Measurements from ENCODE around the gene GRAP2. TPM values are rescaled to one million over a fixed set of nuclear protein-coding genes. Genes with fewer than 3 reads are reported as not detected.

Gene GRAP2
- total and polyA plus RNA-seq, 8 donors, result 0.45 to 29.1 (median 3.0) TPM; not detected in 2

- intact Hi-C loops (cut with DNase I; ENCODE audit: low total_unique reads), result no loop called here
- Histone ChIP-seq H3K36me3 (no peaks in the 10 kb centered on the region), H3K27me3 (peaks cover 0 to 8% (median 0%) of the 10 kb centered on the region in 3 donors), H3K4me1 (peaks cover 0 to 30% (median 5%) of the 10 kb centered on the region in 4 donors), H3K9me3 (no peaks in the 10 kb centered on the region), H3K27ac (peak overlapping the region in 3 of 5 donors; percentile 6 to 52 (median 46)), H3K4me3 (no peak overlapping the region)
- peak in 1 of 2 donors; percentile 26 for DNase-seq
- TF ChIP-seq POLR2AphosphoS5 (IDR thresholded peaks at IDR 0.05), result no peak
- 58 to 72% (median 65%) methylated on average over 5 of the region's 5 CpGs for WGBS, 5 donors
These were observed 16.3 kb downstream of the GRAP2 start for GRCh38 chr22:39917197-39917643.

- WGBS, 5 donors, result 36 to 53% (median 48%) methylated on average over 12 of the region's 12 CpGs
- TF ChIP-seq EP300 (IDR thresholded peaks at IDR 0.05), result no peak
- TF ChIP-seq POLR2A (IDR thresholded peaks at IDR 0.05), result no peak
- no peak for TF ChIP-seq POLR2AphosphoS5 (IDR thresholded peaks at IDR 0.05)
- TF ChIP-seq CTCF (IDR thresholded peaks at IDR 0.05), result no peak
- peak overlapping the region in 3 of 5 donors; percentile 6 to 52 (median 46) for H3K27ac ChIP-seq
- peaks cover 0 to 30% (median 5%) of the 10 kb centered on the region in 4 donors for H3K4me1 ChIP-seq
- no peaks in the 10 kb centered on the region for H3K9me3 ChIP-seq
- H3K27me3 ChIP-seq, result peaks cover 0 to 8% (median 0%) of the 10 kb centered on the region in 3 donors
- intact Hi-C loops (cut with DNase I; ENCODE audit: low total_unique reads), result no loop called here
- DNase-seq, result no peak
- no peaks in the 10 kb centered on the region for H3K36me3 ChIP-seq
- no peak overlapping the region for H3K4me3 ChIP-seq
These were observed 17.1 kb downstream of the GRAP2 start for GRCh38 chr22:39917776-39918495.

- peaks cover 0 to 30% (median 8%) of the 10 kb centered on the region in 4 donors for H3K4me1 ChIP-seq
- intact Hi-C loops (cut with DNase I; ENCODE audit: low total_unique reads), result no loop called here
- no peak for TF ChIP-seq CTCF (IDR thresholded peaks at IDR 0.05)
- no peak for TF ChIP-seq POLR2A (IDR thresholded peaks at IDR 0.05)
- no peak for TF ChIP-seq POLR2AphosphoS5 (IDR thresholded peaks at IDR 0.05)
- TF ChIP-seq EP300 (IDR thresholded peaks at IDR 0.05), result no peak
- DNase-seq, result no peak
- H3K36me3 ChIP-seq, result no peaks in the 10 kb centered on the region
- H3K4me3 ChIP-seq, result no peak overlapping the region
- no peaks in the 10 kb centered on the region for H3K9me3 ChIP-seq
- WGBS, 5 donors, result 62 to 69% (median 67%) methylated on average over 8 of the region's 8 CpGs
- peaks cover 0 to 13% (median 0%) of the 10 kb centered on the region in 3 donors for H3K27me3 ChIP-seq
- H3K27ac ChIP-seq, result peak overlapping the region in 2 of 5 donors; percentile 38 to 43
These were observed 19.4 kb downstream of the GRAP2 start for GRCh38 chr22:39920134-39920743.

- H3K4me3 ChIP-seq, result no peak overlapping the region
- peaks cover 0 to 20% (median 0%) of the 10 kb centered on the region in 3 donors for H3K27me3 ChIP-seq
- no peaks in the 10 kb centered on the region for H3K9me3 ChIP-seq
- TF ChIP-seq EP300 (IDR thresholded peaks at IDR 0.05) (no peak), CTCF (IDR thresholded peaks at IDR 0.05) (no peak), POLR2A (IDR thresholded peaks at IDR 0.05) (no peak), POLR2AphosphoS5 (IDR thresholded peaks at IDR 0.05) (no peak)
- DNase-seq, result no peak
- H3K27ac ChIP-seq, result peak overlapping the region in 1 of 5 donors; percentile 3
- intact Hi-C loops (cut with DNase I; ENCODE audit: low total_unique reads), result no loop called here
- 54 to 63% (median 57%) methylated on average over 5 of the region's 5 CpGs for WGBS, 5 donors
- no peaks in the 10 kb centered on the region for H3K36me3 ChIP-seq
- H3K4me1 ChIP-seq, result peaks cover 0 to 39% (median 20%) of the 10 kb centered on the region in 4 donors
These were observed 22.8 kb downstream of the GRAP2 start for GRCh38 chr22:39923696-39924095.

Data from stomach (tissue), 9 donors.